HG02884 (cell line): Measurements from ENCODE around the gene HSPH1.
"Not testable (repeated sequence)": the region's sequence is repeated elsewhere in the genome, so short reads cannot be mapped to it uniquely, and the experiment has no call there.

ENCODE experiments used
- ATAC-seq: cut with Tn5 transposase; IDR thresholded peaks from one replicate; pipeline ENCODE4 v1.9.1; 2021; ENCODE audit warnings: mild to moderate bottlenecking, moderate library complexity; ENCODE audit not compliant: unreplicated experiment

Gene HSPH1

DNA sequence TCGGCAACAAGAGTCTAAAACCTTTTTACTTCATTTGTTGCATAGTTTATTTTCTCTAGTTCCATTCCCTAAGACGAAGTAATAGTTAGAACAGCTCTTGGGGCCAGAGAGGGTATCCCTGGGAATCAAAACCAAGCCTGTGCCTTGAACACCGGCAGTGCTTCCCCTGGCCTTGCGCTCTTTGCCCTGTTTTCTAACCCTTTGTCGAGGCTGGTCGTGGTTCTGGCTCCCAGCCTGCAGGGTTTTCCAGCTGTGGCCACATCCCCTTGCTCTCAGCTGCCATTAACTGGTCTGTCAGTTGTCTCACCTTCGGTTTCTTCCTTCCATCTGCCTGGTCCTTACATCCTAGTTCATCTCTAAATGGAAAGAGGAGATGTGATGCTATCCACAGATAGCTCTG, 61.0 kb downstream of the HSPH1 start:
- no peak for ATAC-seq

DNA sequence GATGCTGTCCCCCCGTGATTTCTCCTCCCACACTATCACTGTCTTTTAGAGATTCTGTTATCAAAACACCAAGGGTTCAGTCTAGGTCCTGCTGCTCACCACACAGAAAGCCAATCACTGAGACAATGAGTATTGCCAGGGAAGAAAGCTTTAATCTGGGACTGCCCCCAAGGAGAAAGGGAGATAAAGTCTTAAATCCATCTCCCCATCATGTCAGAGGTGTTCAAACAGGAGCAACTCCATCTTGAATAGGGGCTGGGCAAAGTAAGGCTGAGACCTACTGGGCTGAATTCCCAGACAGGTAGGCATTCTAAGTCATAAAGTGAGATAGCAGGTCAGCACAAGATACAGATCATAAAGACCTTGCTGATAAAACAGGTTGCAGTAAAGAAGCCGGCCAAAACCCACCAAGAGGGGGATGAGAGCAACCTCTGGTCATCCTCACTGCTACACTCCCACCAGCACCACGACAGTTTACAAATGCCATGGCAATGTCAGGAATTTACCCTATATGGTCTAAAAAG, 63.7 kb downstream of the HSPH1 start:
- not testable (repeated sequence) for ATAC-seq

DNA sequence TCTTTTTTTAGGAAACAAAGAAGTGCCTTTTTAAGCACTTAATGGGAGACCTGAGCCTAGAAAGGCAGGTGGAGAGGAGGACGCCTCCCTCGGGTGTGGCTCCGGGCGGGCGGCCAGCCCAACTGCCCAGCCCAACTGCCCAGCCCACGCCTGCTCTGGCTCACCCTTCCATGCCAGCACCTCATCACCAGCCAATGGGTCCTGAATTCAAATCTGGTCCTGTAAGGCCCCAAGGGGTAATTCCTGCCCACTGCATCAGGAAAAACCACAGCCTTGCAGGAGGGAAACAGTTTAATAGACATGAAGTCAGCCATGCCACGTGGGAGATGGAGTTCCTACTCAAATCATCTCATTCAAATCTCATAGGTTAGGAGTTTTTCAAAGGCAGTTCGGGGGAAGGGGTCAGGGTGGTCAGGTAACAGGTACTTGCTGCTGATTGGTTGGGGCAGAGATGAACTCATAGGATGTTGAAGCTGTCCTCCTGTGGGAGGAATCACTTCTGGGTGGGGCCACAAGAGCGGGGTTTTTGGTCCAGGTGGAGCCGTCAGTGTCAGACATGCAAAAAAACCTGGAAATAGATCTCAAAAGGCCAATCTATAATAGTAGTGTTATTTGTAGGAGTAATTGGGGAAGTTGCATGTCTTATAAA, 64.9 kb downstream of the HSPH1 start:
- no peak for ATAC-seq

DNA sequence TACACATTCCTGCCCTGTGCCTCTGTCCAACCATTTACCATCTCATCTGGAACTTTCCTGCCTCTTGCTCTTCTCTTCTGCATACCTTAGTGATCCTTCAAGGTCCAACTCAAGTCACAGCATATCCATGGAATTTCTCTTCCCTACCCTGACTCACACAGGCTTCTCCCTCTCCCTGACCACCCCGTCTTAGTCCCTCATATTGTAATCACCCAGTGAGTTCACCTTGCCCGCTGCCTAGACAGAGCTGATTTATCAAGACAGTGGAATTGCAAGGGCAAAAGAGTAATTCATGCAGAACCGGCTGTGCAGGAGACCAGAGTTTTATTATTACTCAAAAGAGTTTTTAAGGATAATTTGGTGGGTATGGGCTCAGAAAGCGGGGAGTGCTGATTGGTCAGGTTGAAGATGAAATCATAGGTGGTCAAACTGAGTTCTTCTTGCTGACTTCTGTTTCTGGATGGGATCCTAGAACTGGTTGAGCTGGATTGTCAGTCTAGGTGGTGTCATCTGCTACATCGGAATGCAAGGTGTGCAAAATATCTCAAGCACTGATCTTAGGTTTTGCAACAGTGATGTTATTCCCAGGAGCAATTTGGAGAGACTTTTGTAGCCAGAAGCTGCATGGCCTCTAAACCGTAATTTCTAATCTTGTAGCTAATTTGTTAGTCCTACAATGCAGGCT, 67.2 kb downstream of the HSPH1 start:
- ATAC-seq = no peak

DNA sequence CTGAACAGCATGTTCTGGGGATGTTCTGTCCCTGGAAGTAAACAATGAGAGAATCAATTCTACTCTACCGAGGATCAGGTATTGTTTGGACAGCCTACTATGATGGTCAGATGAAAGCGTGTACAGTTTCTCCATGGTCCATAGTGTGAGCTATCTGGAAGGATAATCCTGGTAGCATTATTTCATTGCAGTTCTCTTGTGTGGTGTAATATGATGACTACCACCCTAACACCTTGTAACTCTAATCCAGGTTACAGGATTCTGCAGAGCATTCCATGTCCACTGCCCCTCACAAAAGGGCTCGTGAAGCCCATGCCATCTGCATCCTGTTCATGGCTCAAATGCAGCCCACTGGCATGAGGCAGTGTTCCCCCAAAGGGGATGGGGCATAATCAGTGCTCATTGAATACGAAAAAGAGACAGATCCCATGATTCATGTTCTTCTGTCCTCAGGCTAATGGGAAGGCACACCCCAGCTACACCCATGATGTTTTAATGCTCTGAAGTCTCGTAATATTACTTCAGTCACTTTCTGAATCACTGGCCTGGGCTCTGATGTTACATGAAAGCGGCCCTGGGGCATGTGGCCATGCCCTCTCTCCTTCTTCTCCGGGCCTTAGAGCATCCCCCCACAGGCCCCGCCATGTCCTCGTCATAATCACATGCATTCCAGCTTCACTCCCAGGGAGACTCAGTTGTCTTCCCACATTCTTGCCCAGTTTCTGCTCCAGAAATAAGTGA, 68.4 kb downstream of the HSPH1 start:
- no peak for ATAC-seq

DNA sequence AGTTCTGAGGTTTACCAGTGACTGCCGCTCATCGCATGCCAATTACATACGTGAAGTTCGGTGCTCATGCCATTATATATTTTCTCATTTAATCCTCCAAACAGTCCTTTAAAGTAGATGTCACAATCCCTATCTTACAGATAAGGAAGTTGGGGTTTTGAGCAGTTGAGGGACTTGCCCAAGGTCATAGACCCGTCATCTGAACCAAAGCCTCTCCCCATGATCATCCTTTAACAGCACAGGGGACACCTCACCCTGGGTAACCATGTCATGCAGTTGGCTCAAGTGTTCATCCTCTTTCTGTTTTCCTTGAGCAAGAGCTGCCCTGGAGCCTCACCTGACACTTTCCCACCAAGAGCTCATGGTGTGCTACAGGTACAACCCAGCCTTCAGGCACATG, 69.1 kb downstream of the HSPH1 start:
- no peak for ATAC-seq

DNA sequence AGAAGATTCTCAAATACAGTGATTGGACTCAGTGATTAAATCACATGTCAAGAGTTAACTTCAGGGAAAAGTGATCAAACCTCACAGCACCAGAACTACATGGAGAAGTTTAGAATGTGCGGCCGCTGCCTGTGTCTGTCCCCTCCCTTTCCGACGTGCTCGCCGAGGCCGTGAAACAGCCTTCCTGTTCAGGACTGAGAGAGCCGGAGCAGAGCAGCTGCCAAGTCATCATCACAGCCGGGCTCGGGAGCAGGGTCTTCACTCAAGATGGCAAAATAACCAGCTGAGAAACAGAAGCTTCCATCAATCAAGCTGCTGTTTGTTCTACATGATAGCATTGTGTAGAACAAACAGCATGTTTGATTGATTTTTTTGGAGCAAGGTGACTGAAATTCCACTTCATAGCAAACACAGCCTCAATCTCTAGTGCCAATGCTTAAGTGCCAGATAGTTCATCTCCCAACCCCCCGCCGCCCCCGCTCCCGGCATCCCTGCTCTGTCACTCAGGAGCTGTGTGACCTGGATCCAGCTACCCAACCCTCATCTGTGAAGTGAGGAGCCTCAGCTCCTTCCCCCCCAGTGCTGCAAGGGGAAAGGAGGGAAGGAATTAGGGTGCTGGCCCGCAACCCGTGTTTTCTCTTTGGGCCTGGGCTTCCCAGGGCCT, 70.6 kb downstream of the HSPH1 start:
- no peak for ATAC-seq

DNA sequence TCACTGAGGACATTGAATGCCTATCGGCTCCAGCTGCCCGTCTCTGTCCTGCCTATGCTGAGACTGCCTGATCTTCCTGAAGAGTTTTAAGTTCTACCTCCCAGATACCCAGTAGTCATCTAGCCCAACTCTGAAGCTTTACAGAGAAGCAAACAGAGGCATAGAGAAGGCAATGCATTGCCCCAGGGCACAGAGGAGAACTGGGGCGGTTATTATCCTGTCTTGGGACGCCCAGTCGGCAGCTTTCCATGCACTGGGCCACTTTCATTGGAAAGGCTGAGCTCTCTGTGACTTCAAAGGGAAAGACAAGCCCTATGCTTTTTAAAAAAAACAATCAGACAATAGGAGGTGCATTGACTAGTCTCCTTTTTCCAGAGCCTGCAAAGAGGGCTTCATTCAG, 71.6 kb downstream of the HSPH1 start:
- no peak for ATAC-seq

DNA sequence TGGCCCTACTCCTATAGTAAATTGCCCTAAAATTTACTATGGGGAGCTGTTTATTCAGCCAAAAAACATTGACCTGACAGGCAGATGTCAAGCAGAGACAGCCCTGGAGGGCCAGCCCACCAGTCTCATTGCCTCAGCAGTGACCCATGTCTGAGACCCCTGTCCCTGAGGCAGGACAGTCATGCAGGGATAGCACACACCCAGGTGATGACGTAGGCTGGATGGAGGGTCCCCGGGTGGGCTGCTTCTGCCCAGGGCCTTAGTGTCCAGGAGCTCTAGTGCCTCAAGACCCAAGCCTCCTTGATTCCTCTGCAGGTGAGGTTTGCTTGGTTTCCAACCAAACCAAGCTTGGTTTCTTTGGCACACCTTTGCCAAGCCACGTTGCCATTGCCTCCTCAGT, 72.1 kb downstream of the HSPH1 start:
- ATAC-seq = no peak

DNA sequence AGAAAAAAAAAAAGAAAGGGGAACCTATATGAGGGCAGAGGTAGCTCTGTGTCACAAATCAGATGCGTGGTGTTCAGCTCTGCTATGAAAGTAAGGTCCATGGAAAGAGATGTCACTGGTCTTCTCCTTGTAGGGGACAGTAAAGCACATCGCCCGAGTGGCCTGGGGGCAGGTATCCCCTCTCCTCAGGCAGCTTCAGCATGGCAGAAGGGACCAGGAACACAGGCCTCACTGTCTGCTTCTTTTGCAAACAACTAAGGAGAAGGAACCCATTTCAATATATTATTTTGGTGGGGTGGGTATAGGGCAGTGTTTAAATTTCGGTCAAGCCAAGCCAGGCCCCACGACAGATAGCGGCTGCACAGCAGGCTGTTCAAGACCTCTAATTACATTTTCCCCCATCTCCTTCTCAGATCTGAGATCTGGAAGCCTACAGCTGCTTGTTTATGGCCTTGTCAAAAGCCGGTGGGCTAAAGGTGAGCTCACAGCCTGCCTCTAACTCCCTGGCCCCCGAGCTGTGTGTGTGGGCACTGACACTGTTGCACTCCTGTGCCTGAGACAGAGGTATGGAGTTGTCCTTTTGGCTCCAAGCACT, 72.8 kb downstream of the HSPH1 start:
- no peak for ATAC-seq
